Body of pancreas (tissue), 4 donors: Measurements from ENCODE around the gene OTUD7B. TPM values are rescaled to one million over a fixed set of nuclear protein-coding genes. Genes with fewer than 3 reads are reported as not detected.

ENCODE experiments used
- ATAC-seq: fragments of 150-250 bp; one replicate; pipeline ENCODE4 v1.9.1; 2016
- DNase-seq, 4 donors: peaks; one replicate each; pipeline ENCODE4 v3.0.0-alpha.2; 2019
- H3K27ac ChIP-seq, 4 donors: fragments of 200-600 bp; sonication (generic); 1 replicate in 3 of 4; 2 replicates in 1 of 4; pipeline versions ENCODE4 v1.5.1 to v1.6.1; 2016 to 2019; ENCODE audit warnings: mild to moderate bottlenecking in 1 of 4, mixed read lengths in 1 of 4, moderate library complexity in 1 of 4
- H3K27me3 ChIP-seq, 2 donors: fragments of 200-600 bp; sonication (generic); one replicate each; pipeline ENCODE4 v1.6.0; 2016; ENCODE audit warnings: mild to moderate bottlenecking in 1 of 2
- H3K36me3 ChIP-seq, 2 donors: fragments of 200-600 bp; sonication (generic); replicated peaks in 1 of 2; 2 replicates each; pipeline ENCODE4 v1.5.1; 2016; ENCODE audit warnings: low read depth in 2 of 2; ENCODE audit not compliant: insufficient read depth in 1 of 2
- H3K4me1 ChIP-seq: fragments of 200-600 bp; sonication (generic); one replicate; pipeline ENCODE4 v1.6.0; 2016
- H3K4me3 ChIP-seq, 2 donors: fragments of 200-600 bp; sonication (generic); 1 replicate in 1 of 2; 2 replicates in 1 of 2; pipeline ENCODE4 v1.5.1; 2016 to 2019
- H3K9me3 ChIP-seq, 3 donors: fragments of 200-600 bp; sonication (generic); 1 replicate in 2 of 3; 2 replicates in 1 of 3; pipeline ENCODE4 v1.5.1; 2016
- POLR2A ChIP-seq, 3 donors: fragments of 450-650 bp; IDR thresholded peaks; one replicate each; pipeline ENCODE4 v1.6.1; 2016; ENCODE audit warnings: antibody characterized with exemption in 3 of 3, mild to moderate bottlenecking in 2 of 3
- WGBS, 2 donors: methylation state at CpG; one replicate each; pipeline ENCODE4 v1.1.5; 2017; 5-methylcytosine and 5-hydroxymethylcytosine counted together
- intact Hi-C: fragments of 100-400 bp; cut with DNase I; formaldehyde crosslinking; loops from one replicate; pipeline ENCODE4 v1.15.1; 2023
- total RNA-seq, 2 donors: library from RNA; depleted of rRNA; stranded (reverse); fragments of >200 nt; gene quantifications; one replicate each; pipeline ENCODE4 v1.1.0, GENCODE V29; 2016
- TF ChIP-seq, protein P1 (sequence below), 7 experiments: fragments of 450-650 bp in 4 of 7; fragments of 200-600 bp in 3 of 7; sonication (generic) in 3 of 7; IDR thresholded peaks; one replicate each; pipeline ENCODE4 v1.5.1; 2016 to 2019; ENCODE audit warnings: antibody characterized with exemption in 7 of 7

Gene OTUD7B
- total RNA-seq, 2 donors from 2014 or later, result 8.6 to 13.2 TPM

DNA sequence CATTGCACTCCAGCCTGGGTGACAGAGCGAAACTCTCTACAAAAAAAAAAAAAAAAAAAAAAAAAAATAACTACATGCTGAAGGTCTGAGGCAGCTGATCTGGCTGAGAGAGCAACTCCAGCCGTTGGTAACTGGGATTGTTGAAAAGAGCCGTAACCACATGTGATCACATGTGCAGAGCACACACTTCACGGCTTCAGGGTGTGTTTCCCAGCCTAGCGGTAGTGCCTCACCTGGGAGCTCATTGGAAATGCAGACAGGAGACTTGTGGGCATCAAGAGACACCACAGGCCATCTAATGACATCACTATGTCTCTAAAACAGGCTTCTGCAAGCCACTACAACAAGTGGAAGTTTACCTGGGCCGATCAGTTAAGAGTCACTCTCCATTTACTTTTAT lies 11.8 kb upstream of the OTUD7B start:
- Histone ChIP-seq H3K4me3 (no peak overlapping the region), H3K4me1 (peaks cover 34% of the 10 kb centered on the region), H3K9me3 (no peaks in the 10 kb centered on the region), H3K36me3 (no peaks in the 10 kb centered on the region), H3K27ac (peak overlapping the region in 3 of 4 donors; percentile 84 to 89 (median 85)), H3K27me3 (no peaks in the 10 kb centered on the region)
- ATAC-seq (peak; percentile 33), DNase-seq (peak; percentile 23 to 56 (median 29))
- 22 to 39% methylated on average over 6 of the region's 6 CpGs for WGBS, 2 donors
- intact Hi-C loops, result no loop called here
- no peak for TF ChIP-seq POLR2A (IDR thresholded peaks at IDR 0.05)
- TF ChIP-seq, protein P1, sequence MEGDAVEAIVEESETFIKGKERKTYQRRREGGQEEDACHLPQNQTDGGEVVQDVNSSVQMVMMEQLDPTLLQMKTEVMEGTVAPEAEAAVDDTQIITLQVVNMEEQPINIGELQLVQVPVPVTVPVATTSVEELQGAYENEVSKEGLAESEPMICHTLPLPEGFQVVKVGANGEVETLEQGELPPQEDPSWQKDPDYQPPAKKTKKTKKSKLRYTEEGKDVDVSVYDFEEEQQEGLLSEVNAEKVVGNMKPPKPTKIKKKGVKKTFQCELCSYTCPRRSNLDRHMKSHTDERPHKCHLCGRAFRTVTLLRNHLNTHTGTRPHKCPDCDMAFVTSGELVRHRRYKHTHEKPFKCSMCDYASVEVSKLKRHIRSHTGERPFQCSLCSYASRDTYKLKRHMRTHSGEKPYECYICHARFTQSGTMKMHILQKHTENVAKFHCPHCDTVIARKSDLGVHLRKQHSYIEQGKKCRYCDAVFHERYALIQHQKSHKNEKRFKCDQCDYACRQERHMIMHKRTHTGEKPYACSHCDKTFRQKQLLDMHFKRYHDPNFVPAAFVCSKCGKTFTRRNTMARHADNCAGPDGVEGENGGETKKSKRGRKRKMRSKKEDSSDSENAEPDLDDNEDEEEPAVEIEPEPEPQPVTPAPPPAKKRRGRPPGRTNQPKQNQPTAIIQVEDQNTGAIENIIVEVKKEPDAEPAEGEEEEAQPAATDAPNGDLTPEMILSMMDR (IDR thresholded peaks at IDR 0.05), result peak in 2 of 7 experiments; percentile 6 to 20

DNA sequence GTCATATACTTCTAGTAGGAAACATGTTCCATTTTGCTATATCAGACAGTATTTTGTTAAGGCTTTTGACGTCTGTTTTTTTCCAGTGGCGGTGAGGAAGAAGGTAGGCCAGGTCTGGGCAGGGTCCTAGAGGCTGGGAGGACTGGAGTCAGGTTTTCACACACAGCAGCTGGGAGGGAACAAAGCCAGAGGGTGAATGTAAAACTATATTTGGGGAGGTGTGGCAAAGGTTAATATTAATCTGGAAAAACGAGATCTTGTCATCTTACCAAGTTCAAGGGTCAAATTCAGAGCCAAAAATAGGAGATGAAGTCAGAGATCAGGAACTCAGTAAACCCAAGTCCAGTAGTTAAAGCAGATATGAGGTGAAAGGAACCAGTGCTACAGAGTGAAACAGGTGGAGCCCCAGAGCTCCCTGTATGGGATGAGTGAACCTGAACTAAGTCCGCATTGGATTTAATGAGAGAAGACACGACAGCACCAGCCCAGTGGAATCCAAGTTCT lies 10.7 kb upstream of the OTUD7B start:
- DNase-seq, result peak; percentile 62 to 76 (median 76)
- no peaks in the 10 kb centered on the region for H3K27me3 ChIP-seq
- no peak overlapping the region for H3K4me3 ChIP-seq
- H3K4me1 ChIP-seq, result peaks cover 36% of the 10 kb centered on the region
- peak; percentile 93 for ATAC-seq
- H3K27ac ChIP-seq, result peak overlapping the region; percentile 70 to 89 (median 84)
- no peaks in the 10 kb centered on the region for H3K9me3 ChIP-seq
- TF ChIP-seq POLR2A (IDR thresholded peaks at IDR 0.05), result peak; percentile 32 to 80 (median 73)
- TF ChIP-seq, protein P1 (IDR thresholded peaks at IDR 0.05), result no peak
- WGBS, 2 donors, result 8 to 18% methylated on average over 5 of the region's 5 CpGs
- no peaks in the 10 kb centered on the region for H3K36me3 ChIP-seq
- intact Hi-C loops, result no loop called here

DNA sequence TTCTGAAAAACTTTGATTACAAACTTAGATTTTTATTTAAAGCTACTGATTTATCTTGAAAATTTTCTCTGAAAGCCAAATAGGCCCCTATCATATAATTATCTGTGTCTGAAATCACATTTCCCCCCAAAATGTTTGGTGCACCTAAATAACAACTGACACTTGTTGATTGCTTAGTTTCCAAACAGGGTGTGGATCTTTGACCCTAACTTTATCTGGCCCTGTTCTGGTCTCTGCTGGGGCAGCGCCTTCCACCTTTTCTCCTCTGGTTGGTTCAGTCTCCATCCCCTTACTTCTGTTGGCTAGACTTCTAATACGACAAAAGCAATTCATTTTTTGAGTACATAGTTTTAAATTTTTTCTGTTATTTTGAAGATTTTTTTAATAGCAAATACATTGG lies 10.2 kb upstream of the OTUD7B start:
- WGBS, 2 donors, result 54 to 62% methylated on average over 2 of the region's 2 CpGs
- Histone ChIP-seq H3K4me3 (no peak overlapping the region), H3K36me3 (no peaks in the 10 kb centered on the region), H3K27me3 (no peaks in the 10 kb centered on the region), H3K9me3 (no peaks in the 10 kb centered on the region), H3K4me1 (peaks cover 36% of the 10 kb centered on the region), H3K27ac (peak overlapping the region in 3 of 4 donors; percentile 84 to 89 (median 85))
- no peak for ATAC-seq
- intact Hi-C loops, result no loop called here
- no peak for TF ChIP-seq POLR2A (IDR thresholded peaks at IDR 0.05)
- TF ChIP-seq, protein P1 (IDR thresholded peaks at IDR 0.05), result no peak
- no peak for DNase-seq

DNA sequence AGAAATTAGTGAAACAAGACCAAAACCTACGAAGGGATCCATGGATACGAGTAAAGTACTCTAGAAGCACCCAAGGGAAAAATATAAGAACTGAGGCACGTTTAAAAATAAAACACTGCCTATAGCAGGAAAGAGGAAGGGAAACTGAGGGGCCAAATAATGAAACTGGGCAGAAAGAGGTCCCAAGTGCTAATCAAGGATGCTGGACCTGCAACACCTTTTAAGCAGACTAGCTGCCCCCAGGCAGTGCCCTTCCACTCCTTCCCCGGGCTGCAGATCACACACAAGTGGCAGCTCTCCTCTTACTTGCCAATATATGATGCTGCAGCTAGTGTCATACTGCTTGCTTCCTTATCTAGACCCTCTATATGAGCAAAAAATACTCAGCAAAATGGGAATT lies 7.6 kb upstream of the OTUD7B start:
- 80 to 88% methylated on average over 4 of the region's 4 CpGs for WGBS, 2 donors
- intact Hi-C loops, result no loop called here
- Histone ChIP-seq H3K27me3 (no peaks in the 10 kb centered on the region), H3K36me3 (no peaks in the 10 kb centered on the region), H3K4me1 (peaks cover 36% of the 10 kb centered on the region), H3K4me3 (no peak overlapping the region), H3K9me3 (no peaks in the 10 kb centered on the region), H3K27ac (no peak overlapping the region)
- ATAC-seq, result no peak
- DNase-seq, result no peak
- no peak for TF ChIP-seq POLR2A (IDR thresholded peaks at IDR 0.05)
- TF ChIP-seq, protein P1 (IDR thresholded peaks at IDR 0.05), result no peak

DNA sequence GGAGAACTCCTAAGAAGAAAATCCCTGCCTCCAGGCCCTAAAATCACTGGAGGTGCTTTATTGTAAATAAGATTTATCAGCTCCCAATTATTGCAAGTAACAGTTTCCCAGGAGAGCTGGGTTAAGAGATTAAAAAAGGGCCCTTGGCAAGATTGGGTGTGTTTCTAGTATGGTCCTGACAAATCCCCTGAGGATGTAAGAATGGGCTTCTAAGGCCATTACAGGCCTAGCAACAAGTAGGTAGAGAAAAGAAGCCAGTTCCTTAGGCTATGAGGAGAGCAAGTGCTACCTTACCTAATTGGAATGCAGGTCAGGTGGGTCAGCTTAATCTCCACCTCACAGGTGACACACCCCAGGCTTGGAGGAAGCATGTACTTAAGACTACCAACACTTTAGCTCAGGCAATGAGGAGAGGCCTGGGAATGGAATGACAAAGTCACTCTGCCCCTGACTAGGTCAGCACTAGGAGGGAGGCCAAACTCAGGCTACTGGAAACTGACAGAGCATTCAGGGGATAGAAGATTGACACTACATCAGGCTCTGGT lies 6.8 kb upstream of the OTUD7B start:
- DNase-seq, result peak; percentile 29 to 53 (median 38)
- peak; percentile 36 for ATAC-seq
- Histone ChIP-seq H3K27me3 (no peaks in the 10 kb centered on the region), H3K36me3 (no peaks in the 10 kb centered on the region), H3K4me1 (peaks cover 30% of the 10 kb centered on the region), H3K27ac (peak overlapping the region in 3 of 4 donors; percentile 18 to 28 (median 27)), H3K9me3 (no peaks in the 10 kb centered on the region), H3K4me3 (no peak overlapping the region)
- TF ChIP-seq POLR2A (IDR thresholded peaks at IDR 0.05), result no peak
- TF ChIP-seq, protein P1 (IDR thresholded peaks at IDR 0.05), result no peak
- intact Hi-C loops, result no loop called here
